Neural crest cell (in vitro differentiated cells): ENCODE data around the gene CAV2. TPM values are rescaled to one million over a fixed set of nuclear protein-coding genes. Genes with fewer than 3 reads are reported as not detected.

Experiments
- DNase-seq: peaks from one replicate; pipeline ENCODE4 v3.0.0; 2021; ENCODE audit warnings: low read depth, mixed read lengths, low spot score
- H3K27ac Mint-ChIP-seq: one replicate; pipeline ENCODE4 v1.8.0; 2021; ENCODE audit warnings: mild to moderate bottlenecking, mixed read lengths; ENCODE audit not compliant: unreplicated experiment
- H3K27me3 Mint-ChIP-seq: 2 replicates; pipeline ENCODE4 v1.8.0; 2021; ENCODE audit warnings: low read depth, mild to moderate bottlenecking, mixed read lengths
- H3K36me3 Mint-ChIP-seq: 2 replicates; pipeline ENCODE4 v1.8.0; 2021; ENCODE audit warnings: low read depth, mild to moderate bottlenecking, mixed read lengths
- H3K4me1 Mint-ChIP-seq: 2 replicates; pipeline ENCODE4 v1.8.0; 2021; ENCODE audit warnings: mixed read lengths
- H3K4me3 Mint-ChIP-seq: one replicate; pipeline ENCODE4 v1.8.0; 2021; ENCODE audit warnings: mild to moderate bottlenecking, mixed read lengths
- H3K9me3 Mint-ChIP-seq: 2 replicates; pipeline ENCODE4 v1.8.0; 2021; ENCODE audit warnings: mixed read lengths
- total RNA-seq: library from RNA; stranded (reverse); gene quantifications from 2 replicates; pipeline ENCODE4 v1.2.1, GENCODE V29; 2021
- TF ChIP-seq, protein P1 (sequence below): fragments of 200-600 bp; sonication (generic); conservative IDR thresholded peaks from 2 replicates; pipeline ENCODE4 v1.5.0; 2021; ENCODE audit warnings: antibody characterized with exemption, mild to moderate bottlenecking

The CAV2 gene
- total RNA-seq, 1 donor from 2014 or later, result 1.9 TPM

DNA sequence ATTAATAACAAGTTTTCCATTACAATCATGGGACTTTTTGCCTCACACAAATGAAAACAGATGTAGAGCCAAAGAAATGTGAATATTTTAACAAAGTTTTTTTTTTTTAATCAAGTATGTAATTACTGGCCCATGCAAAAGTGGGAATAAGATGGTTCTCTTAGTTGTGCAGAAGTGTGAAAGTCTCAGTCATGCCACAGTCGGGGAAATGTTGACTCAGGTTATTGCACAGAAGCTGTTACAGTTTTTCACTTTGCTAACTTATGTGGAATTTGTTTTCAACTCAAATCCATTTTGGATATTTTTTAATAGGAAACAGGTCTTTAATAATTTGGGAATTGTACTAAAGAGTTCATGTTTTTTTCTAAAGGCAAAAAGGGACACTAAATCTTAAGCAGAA lies 44.0 kb upstream of the CAV2 start:
- Mint-ChIP-seq H3K36me3 (no peaks in the 10 kb centered on the region), H3K4me1 (no peaks in the 10 kb centered on the region), H3K4me3 (no peak overlapping the region), H3K9me3 (no peaks in the 10 kb centered on the region), H3K27ac (no peak overlapping the region), H3K27me3 (no peaks in the 10 kb centered on the region)
- TF ChIP-seq, protein P1, sequence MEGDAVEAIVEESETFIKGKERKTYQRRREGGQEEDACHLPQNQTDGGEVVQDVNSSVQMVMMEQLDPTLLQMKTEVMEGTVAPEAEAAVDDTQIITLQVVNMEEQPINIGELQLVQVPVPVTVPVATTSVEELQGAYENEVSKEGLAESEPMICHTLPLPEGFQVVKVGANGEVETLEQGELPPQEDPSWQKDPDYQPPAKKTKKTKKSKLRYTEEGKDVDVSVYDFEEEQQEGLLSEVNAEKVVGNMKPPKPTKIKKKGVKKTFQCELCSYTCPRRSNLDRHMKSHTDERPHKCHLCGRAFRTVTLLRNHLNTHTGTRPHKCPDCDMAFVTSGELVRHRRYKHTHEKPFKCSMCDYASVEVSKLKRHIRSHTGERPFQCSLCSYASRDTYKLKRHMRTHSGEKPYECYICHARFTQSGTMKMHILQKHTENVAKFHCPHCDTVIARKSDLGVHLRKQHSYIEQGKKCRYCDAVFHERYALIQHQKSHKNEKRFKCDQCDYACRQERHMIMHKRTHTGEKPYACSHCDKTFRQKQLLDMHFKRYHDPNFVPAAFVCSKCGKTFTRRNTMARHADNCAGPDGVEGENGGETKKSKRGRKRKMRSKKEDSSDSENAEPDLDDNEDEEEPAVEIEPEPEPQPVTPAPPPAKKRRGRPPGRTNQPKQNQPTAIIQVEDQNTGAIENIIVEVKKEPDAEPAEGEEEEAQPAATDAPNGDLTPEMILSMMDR, result no peak
- DNase-seq, result no peak

DNA sequence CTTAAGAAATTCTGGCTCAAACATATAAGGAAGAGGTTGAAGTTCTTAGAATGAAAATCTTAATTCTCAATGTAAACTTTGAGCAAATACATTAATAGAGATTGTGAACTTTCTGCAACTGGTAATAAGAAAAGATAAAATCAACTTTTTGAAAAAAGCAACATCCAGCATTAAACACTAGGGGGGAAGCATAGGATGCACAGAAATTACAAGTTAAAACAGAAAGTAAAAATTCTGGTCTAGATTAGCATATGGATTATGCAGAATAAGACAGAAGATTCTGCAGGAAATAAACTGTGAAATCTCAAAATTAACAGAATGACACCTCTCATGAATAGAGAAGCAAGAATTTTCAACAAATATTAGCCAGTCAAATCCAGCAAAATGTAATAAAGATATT lies 38.0 kb upstream of the CAV2 start:
- no peak for DNase-seq
- no peak overlapping the region for H3K27ac Mint-ChIP-seq
- no peaks in the 10 kb centered on the region for H3K4me1 Mint-ChIP-seq
- H3K4me3 Mint-ChIP-seq, result no peak overlapping the region
- H3K9me3 Mint-ChIP-seq, result no peaks in the 10 kb centered on the region
- TF ChIP-seq, protein P1, result peak; percentile 31
- H3K36me3 Mint-ChIP-seq, result no peaks in the 10 kb centered on the region
- no peaks in the 10 kb centered on the region for H3K27me3 Mint-ChIP-seq

DNA sequence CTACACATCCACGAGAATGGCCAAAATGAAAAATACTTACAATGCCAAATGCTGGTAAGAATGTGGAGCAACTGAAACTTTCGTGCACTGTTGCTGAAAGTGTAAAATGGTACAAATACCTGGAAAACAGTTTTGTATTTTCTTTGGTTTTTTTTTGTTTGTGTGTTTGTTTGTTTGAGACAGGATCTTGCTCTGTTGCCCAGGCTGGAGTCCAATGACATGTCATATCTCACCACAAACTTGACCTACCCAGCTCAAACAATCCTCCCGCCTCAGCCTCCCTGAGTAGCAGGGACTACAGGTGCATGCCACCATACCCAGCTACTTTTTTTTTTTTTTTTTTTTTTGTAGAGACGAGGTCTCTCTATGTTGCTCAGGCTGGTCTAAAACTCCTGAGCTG lies 35.6 kb upstream of the CAV2 start:
- Mint-ChIP-seq H3K27me3 (no peaks in the 10 kb centered on the region), H3K27ac (no peak overlapping the region), H3K4me3 (no peak overlapping the region), H3K36me3 (no peaks in the 10 kb centered on the region), H3K9me3 (no peaks in the 10 kb centered on the region), H3K4me1 (no peaks in the 10 kb centered on the region)
- TF ChIP-seq, protein P1, result no peak
- no peak for DNase-seq

DNA sequence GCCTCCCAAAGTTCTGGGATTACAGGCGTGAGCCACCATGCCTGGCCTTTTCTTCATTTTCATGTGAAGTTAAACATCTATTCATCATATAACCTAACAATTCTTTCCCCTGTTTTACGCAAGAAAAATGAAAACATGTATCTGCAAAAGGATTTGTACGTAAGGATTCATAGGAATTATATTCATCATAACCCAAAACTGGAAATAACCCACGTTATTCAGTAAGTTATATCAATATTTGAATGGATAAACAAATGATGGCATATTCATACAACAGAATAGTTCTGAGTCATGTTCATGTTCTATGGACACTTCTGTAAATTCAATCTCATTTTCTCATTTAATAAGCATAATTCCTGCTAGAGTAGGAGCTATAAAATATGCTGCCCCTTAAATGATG lies 35.2 kb upstream of the CAV2 start:
- H3K36me3 Mint-ChIP-seq, result no peaks in the 10 kb centered on the region
- TF ChIP-seq, protein P1, result no peak
- H3K4me1 Mint-ChIP-seq, result no peaks in the 10 kb centered on the region
- H3K4me3 Mint-ChIP-seq, result no peak overlapping the region
- H3K27me3 Mint-ChIP-seq, result no peaks in the 10 kb centered on the region
- no peak for DNase-seq
- no peaks in the 10 kb centered on the region for H3K9me3 Mint-ChIP-seq
- no peak overlapping the region for H3K27ac Mint-ChIP-seq

DNA sequence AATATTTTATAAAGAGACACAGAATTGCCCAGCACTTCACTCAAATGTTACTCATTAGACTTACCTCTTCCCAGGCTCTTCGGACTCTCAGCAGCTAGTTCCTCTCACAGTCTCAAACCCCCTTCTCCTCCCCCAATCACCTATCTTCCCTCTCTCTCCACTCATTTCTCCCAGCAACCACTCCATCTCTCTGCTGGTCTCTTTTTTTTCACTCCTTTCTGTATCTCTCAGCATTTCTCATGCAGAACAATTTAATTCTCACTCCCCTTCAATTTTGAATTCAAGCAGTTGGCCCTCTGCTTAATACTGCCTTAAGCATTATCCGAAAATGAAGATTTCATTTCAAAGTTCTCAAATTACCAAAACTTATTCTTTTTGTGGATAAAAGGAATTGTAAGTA lies 34.4 kb upstream of the CAV2 start:
- no peaks in the 10 kb centered on the region for H3K27me3 Mint-ChIP-seq

More for the DNA sequence above, 34.4 kb upstream of the CAV2 start:
- no peak for DNase-seq
- TF ChIP-seq, protein P1, result no peak
- no peak overlapping the region for H3K27ac Mint-ChIP-seq
- H3K36me3 Mint-ChIP-seq, result no peaks in the 10 kb centered on the region
- H3K4me3 Mint-ChIP-seq, result no peak overlapping the region
- no peaks in the 10 kb centered on the region for H3K9me3 Mint-ChIP-seq
- no peaks in the 10 kb centered on the region for H3K4me1 Mint-ChIP-seq
